ENCODE data around the gene ZFAND3. TPM values are rescaled to one million over a fixed set of nuclear protein-coding genes. Genes with fewer than 3 reads are reported as not detected.

The ZFAND3 gene
- polyA plus RNA-seq, 2 of the 4 experiments (the other 2 are of a cell fraction) = 12.0 to 50.0 TPM

DNA sequence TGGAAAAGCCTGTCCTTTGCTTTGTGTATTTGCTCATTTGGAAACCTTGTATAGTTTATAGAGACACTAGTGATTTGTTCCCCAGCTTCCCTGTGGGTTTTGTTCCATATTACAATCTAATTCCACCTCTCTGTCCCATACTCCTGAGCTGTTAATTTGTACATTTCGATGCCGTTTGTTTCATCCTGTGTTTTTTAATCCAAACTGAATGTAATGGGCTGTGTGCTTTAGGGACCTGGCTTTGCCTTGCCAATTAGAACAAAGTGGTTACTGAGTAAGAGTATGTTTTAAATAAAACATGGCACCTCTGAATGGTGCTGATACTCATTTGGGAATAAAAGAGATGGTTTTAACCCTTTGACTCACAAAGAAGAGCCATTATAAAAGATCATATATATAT lies 122.3 kb downstream of the ZFAND3 start:
- ChIA-PET POLR2A (no interaction called here), CTCF (no interaction called here)
- Histone ChIP-seq H3K4me1 (peaks cover 21% of the 10 kb centered on the region), H3K9me3 (no peaks in the 10 kb centered on the region), H3K27ac (no peak overlapping the region), H3K4me2 (no peak overlapping the region), H3K4me3 (no peak overlapping the region)
- DNase-seq (ENCODE audit: low read depth in 1 of 2, low spot score in 1 of 2) (no peak), ATAC-seq (no peak), FAIRE-seq (no peak)
- 95% methylated on average over 2 of the region's 2 CpGs for WGBS (ENCODE audit: missing lambda C conversion rate)
- TF ChIP-seq BHLHE40 (IDR thresholded peaks at IDR 0.05; ENCODE audit: low read depth, low read length) = no peak
- TF ChIP-seq ESRRA (IDR thresholded peaks at IDR 0.05; ENCODE audit: borderline replicate concordance, low read length) = no peak
- TF ChIP-seq EP300 (IDR thresholded peaks at IDR 0.05) = no peak
- no peak for TF ChIP-seq MAFK (IDR thresholded peaks at IDR 0.05; ENCODE audit: partially characterized antibody)
- no peak for TF ChIP-seq CHD2 (IDR thresholded peaks at IDR 0.05; ENCODE audit: low read length, partially characterized antibody)
- no peak for TF ChIP-seq RAD21 (conservative IDR thresholded peaks at IDR 0.05 in 1 of 2, IDR thresholded peaks at IDR 0.05 in 1 of 2)
- TF ChIP-seq KDM1A (IDR thresholded peaks at IDR 0.05; ENCODE audit: low read depth) = no peak
- no peak for TF ChIP-seq JUN (IDR thresholded peaks at IDR 0.05)

DNA sequence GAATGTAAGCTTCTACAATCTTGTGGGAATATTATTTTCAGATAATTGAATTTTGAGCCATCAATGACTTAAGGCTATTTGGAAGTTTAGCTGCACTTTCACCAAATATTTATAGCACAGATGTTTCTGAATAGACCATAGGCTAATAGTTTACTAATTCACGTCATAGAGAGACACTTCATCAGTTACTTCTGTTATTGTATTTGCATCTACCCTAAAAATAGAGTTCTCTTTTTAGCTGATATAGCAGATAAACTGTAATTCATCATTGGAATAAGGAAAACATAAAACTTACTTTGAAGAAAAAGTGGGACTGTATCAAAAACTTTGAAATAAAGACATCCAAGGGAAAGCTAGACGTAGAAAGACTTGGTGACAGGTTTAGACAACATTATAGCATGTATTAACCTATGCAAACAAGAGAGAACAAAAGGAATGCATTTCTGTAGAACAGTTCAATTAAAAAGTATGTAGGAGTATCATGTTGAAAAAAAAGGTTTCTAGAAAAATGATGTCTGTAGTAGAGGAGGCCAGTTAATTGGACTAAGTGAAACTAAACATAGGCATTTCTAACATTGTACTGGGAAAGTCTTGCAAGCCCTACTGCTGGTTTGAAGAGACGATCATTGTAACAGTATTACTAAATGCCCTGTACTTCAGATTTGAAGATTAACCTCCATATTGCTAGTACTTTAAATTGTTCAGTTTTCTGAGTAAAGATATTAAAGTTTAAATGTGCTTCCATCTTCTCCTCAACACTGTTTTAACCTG lies 123.3 kb downstream of the ZFAND3 start:
- ATAC-seq (no peak), FAIRE-seq (no peak), DNase-seq (ENCODE audit: low read depth in 1 of 2, low spot score in 1 of 2) (no peak)
- WGBS (ENCODE audit: missing lambda C conversion rate) = 64% methylated on average over 3 of the region's 3 CpGs
- H3K9me3 ChIP-seq = no peaks in the 10 kb centered on the region
- peaks cover 28% of the 10 kb centered on the region for H3K4me1 ChIP-seq
- no peak overlapping the region for H3K4me3 ChIP-seq
- no peak overlapping the region for H3K4me2 ChIP-seq
- TF ChIP-seq ZFP36 (IDR thresholded peaks at IDR 0.05; ENCODE audit: borderline replicate concordance, partially characterized antibody) (no peak), KDM1A (IDR thresholded peaks at IDR 0.05; ENCODE audit: low read depth) (no peak), HOXB5 (CRISPR knock-in tag; IDR thresholded peaks at IDR 0.05) (no peak), FOXS1 (CRISPR knock-in tag; IDR thresholded peaks at IDR 0.05) (no peak), POLR2A (IDR thresholded peaks at IDR 0.05; ENCODE audit: low read length) (no peak), MAFK (IDR thresholded peaks at IDR 0.05; ENCODE audit: partially characterized antibody) (peak; percentile 61)
- ChIA-PET CTCF (no interaction called here), POLR2A (no interaction called here)
- no peak overlapping the region for H3K27ac ChIP-seq

DNA sequence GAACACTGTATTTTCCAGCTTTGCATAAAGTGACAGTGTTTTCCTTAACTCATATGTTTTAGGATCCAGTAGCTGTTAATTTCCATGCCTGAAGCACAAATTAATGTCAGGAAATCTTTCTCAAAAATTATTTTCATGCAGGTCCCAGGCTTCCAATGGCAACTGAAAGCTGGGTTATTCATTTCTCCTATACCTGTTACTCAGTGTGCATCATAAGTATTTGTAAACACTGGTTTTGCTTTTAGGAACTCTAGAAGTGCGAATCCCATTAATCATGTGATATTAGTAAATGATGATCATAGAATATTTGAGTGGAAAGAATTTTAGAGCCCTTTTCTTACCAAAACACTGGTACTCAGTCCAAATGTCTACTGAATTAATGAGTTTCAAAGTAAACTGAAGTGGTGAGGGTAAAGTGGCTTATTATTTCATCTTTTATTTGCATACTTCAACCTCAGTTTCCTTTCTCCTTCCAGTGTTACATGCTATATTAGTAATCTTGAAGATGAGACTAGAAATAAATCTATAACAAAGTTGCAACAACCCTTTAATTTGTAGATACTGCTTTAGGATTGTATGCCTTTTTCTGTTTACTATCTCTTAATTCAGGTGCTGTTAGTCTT lies 124.0 kb downstream of the ZFAND3 start:
- Histone ChIP-seq H3K4me2 (no peak overlapping the region), H3K27ac (no peak overlapping the region), H3K4me1 (peaks cover 28% of the 10 kb centered on the region), H3K4me3 (no peak overlapping the region), H3K9me3 (no peaks in the 10 kb centered on the region)
- ATAC-seq (no peak), FAIRE-seq (no peak), DNase-seq (ENCODE audit: low read depth in 1 of 2, low spot score in 1 of 2) (no peak)
- WGBS (ENCODE audit: missing lambda C conversion rate) = 71% methylated on average over 1 of the region's 1 CpG
- POLR2A ChIA-PET = no interaction called here
- TF ChIP-seq BHLHE40 (IDR thresholded peaks at IDR 0.05; ENCODE audit: low read depth, low read length) = no peak
- TF ChIP-seq TP53 (CRISPR knock-in tag; IDR thresholded peaks at IDR 0.05) = no peak
- TF ChIP-seq, protein P1, sequence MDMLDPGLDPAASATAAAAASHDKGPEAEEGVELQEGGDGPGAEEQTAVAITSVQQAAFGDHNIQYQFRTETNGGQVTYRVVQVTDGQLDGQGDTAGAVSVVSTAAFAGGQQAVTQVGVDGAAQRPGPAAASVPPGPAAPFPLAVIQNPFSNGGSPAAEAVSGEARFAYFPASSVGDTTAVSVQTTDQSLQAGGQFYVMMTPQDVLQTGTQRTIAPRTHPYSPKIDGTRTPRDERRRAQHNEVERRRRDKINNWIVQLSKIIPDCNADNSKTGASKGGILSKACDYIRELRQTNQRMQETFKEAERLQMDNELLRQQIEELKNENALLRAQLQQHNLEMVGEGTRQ (IDR thresholded peaks at IDR 0.05) = no peak
- no peak for TF ChIP-seq FOXS1 (CRISPR knock-in tag; IDR thresholded peaks at IDR 0.05)
- TF ChIP-seq HOXB13 (CRISPR knock-in tag; IDR thresholded peaks at IDR 0.05; ENCODE audit: low read depth) = no peak
- CTCF ChIA-PET = no interaction called here

DNA sequence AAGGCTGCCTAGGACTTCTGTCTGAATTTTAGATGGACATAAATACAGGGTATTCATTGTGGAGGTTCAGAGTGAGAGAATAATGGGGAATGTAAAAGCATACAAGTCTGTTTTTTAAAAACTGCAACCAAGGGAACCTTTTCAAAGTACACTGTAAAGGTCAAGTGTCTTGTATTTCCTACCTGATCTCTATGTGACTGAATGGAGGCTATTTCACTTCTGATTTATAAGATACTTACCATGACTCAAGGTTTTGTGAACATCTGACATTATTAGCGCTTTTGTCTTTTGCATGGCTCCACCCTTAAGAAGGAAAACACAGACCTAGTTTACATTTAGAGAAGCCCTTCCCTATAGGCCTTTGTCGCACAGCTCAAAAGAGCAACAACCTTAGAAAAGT lies 126.5 kb downstream of the ZFAND3 start:
- CTCF ChIA-PET = no interaction called here
- Histone ChIP-seq H3K4me1 (peaks cover 21% of the 10 kb centered on the region), H3K4me3 (no peak overlapping the region), H3K9me3 (no peaks in the 10 kb centered on the region), H3K4me2 (no peak overlapping the region), H3K27ac (no peak overlapping the region)
- no peak for ATAC-seq
- POLR2A ChIA-PET = no interaction called here
- no peak for DNase-seq (ENCODE audit: low read depth in 1 of 2, low spot score in 1 of 2)
- 90% methylated on average over 2 of the region's 2 CpGs for WGBS (ENCODE audit: missing lambda C conversion rate)
- no peak for FAIRE-seq
- TF ChIP-seq POLR2AphosphoS2 (conservative IDR thresholded peaks at IDR 0.05; ENCODE audit: low read length) = no peak
- no peak for TF ChIP-seq MYC (IDR thresholded peaks at IDR 0.05; ENCODE audit: borderline replicate concordance, low read length)
- no peak for TF ChIP-seq CHD4 (IDR thresholded peaks at IDR 0.05; ENCODE audit: borderline replicate concordance)
- TF ChIP-seq SREBF2 (IDR thresholded peaks at IDR 0.05) = no peak
- TF ChIP-seq MAFK (IDR thresholded peaks at IDR 0.05; ENCODE audit: partially characterized antibody) = no peak
- no peak for TF ChIP-seq HOXA7 (CRISPR knock-in tag; IDR thresholded peaks at IDR 0.05)
- no peak for TF ChIP-seq EP300 (IDR thresholded peaks at IDR 0.05)
- TF ChIP-seq, protein P2, sequence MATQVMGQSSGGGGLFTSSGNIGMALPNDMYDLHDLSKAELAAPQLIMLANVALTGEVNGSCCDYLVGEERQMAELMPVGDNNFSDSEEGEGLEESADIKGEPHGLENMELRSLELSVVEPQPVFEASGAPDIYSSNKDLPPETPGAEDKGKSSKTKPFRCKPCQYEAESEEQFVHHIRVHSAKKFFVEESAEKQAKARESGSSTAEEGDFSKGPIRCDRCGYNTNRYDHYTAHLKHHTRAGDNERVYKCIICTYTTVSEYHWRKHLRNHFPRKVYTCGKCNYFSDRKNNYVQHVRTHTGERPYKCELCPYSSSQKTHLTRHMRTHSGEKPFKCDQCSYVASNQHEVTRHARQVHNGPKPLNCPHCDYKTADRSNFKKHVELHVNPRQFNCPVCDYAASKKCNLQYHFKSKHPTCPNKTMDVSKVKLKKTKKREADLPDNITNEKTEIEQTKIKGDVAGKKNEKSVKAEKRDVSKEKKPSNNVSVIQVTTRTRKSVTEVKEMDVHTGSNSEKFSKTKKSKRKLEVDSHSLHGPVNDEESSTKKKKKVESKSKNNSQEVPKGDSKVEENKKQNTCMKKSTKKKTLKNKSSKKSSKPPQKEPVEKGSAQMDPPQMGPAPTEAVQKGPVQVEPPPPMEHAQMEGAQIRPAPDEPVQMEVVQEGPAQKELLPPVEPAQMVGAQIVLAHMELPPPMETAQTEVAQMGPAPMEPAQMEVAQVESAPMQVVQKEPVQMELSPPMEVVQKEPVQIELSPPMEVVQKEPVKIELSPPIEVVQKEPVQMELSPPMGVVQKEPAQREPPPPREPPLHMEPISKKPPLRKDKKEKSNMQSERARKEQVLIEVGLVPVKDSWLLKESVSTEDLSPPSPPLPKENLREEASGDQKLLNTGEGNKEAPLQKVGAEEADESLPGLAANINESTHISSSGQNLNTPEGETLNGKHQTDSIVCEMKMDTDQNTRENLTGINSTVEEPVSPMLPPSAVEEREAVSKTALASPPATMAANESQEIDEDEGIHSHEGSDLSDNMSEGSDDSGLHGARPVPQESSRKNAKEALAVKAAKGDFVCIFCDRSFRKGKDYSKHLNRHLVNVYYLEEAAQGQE (IDR thresholded peaks at IDR 0.05) = no peak
- TF ChIP-seq TFCP2L1 (CRISPR knock-in tag; IDR thresholded peaks at IDR 0.05) = no peak
- TF ChIP-seq, protein P3, sequence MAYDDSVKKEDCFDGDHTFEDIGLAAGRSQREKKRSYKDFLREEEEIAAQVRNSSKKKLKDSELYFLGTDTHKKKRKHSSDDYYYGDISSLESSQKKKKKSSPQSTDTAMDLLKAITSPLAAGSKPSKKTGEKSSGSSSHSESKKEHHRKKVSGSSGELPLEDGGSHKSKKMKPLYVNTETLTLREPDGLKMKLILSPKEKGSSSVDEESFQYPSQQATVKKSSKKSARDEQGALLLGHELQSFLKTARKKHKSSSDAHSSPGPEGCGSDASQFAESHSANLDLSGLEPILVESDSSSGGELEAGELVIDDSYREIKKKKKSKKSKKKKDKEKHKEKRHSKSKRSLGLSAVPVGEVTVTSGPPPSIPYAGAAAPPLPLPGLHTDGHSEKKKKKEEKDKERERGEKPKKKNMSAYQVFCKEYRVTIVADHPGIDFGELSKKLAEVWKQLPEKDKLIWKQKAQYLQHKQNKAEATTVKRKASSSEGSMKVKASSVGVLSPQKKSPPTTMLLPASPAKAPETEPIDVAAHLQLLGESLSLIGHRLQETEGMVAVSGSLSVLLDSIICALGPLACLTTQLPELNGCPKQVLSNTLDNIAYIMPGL (CRISPR knock-in tag; IDR thresholded peaks at IDR 0.05; ENCODE audit: borderline replicate concordance) = no peak
- TF ChIP-seq ZNF302 (CRISPR knock-in tag; IDR thresholded peaks at IDR 0.05) = no peak

Data from A549 (cell line).